Medulla oblongata (tissue), 1 donor: ENCODE results near the gene HIF1A.
"Not testable (repeated sequence)": the region's sequence is repeated elsewhere in the genome, so short reads cannot be mapped to it uniquely, and the experiment has no call there.

ENCODE experiments used
- DNase-seq: peaks from one replicate; pipeline ENCODE4 v3.0.0-alpha.2; 2015; ENCODE audit errors: extremely low spot score

Gene HIF1A

GRCh38 chr14:61749264-61749663, 54.0 kb downstream of the HIF1A start:
- no peak for DNase-seq

- DNase-seq: no peak
Observed at GRCh38 chr14:61749867-61750266, 54.6 kb downstream of the HIF1A start.

- peak; percentile 83 for DNase-seq
Observed at GRCh38 chr14:61750708-61751474, 55.6 kb downstream of the HIF1A start.

- no peak for DNase-seq
Observed at GRCh38 chr14:61751475-61751989, 56.2 kb downstream of the HIF1A start.

- DNase-seq: no peak
Observed at GRCh38 chr14:61752626-61753025, 57.3 kb downstream of the HIF1A start.

GRCh38 chr14:61753631-61754030, 58.3 kb downstream of the HIF1A start:
- DNase-seq: no peak

GRCh38 chr14:61754627-61755381, 59.5 kb downstream of the HIF1A start:
- DNase-seq: no peak

- DNase-seq: not testable (repeated sequence)
Observed at GRCh38 chr14:61755382-61755742, 60.0 kb downstream of the HIF1A start.

GRCh38 chr14:61756135-61756534, 60.8 kb downstream of the HIF1A start:
- no peak for DNase-seq

GRCh38 chr14:61759878-61760277, 64.6 kb downstream of the HIF1A start:
- DNase-seq: no peak

- DNase-seq: no peak
Observed at GRCh38 chr14:61761557-61761956, 66.2 kb downstream of the HIF1A start.

GRCh38 chr14:61761959-61762786, 66.9 kb downstream of the HIF1A start, which contains the start of gene SNAPC1:
Gene SNAPC1 (plus strand): TSS chr14:61762420. CDS start chr14:61762461, 41 bp downstream.
- peak; percentile 99 for DNase-seq

- no peak for DNase-seq
Observed at GRCh38 chr14:61764342-61765122, 69.2 kb downstream of the HIF1A start.

- no peak for DNase-seq
Observed at GRCh38 chr14:61765225-61765943, 70.1 kb downstream of the HIF1A start.

GRCh38 chr14:61766151-61766550, 70.8 kb downstream of the HIF1A start:
- no peak for DNase-seq

GRCh38 chr14:61768240-61768639, 72.9 kb downstream of the HIF1A start:
- DNase-seq: no peak

GRCh38 chr14:61769893-61770292, 74.6 kb downstream of the HIF1A start:
- no peak for DNase-seq

GRCh38 chr14:61774861-61775260, 79.5 kb downstream of the HIF1A start:
- DNase-seq: no peak

GRCh38 chr14:61780125-61780524, 84.8 kb downstream of the HIF1A start:
- DNase-seq: no peak

- no peak for DNase-seq
Observed at GRCh38 chr14:61797309-61797708, 102.0 kb downstream of the HIF1A start.
